Measurements from ENCODE around the gene ADAMTS2. TPM values are rescaled to one million over a fixed set of nuclear protein-coding genes. Genes with fewer than 3 reads are reported as not detected.

ADAMTS2 gene
- total and polyA plus RNA-seq, 2 of the 4 experiments (the other 2 are of a cell fraction): 19.0 to 58.8 TPM

DNA sequence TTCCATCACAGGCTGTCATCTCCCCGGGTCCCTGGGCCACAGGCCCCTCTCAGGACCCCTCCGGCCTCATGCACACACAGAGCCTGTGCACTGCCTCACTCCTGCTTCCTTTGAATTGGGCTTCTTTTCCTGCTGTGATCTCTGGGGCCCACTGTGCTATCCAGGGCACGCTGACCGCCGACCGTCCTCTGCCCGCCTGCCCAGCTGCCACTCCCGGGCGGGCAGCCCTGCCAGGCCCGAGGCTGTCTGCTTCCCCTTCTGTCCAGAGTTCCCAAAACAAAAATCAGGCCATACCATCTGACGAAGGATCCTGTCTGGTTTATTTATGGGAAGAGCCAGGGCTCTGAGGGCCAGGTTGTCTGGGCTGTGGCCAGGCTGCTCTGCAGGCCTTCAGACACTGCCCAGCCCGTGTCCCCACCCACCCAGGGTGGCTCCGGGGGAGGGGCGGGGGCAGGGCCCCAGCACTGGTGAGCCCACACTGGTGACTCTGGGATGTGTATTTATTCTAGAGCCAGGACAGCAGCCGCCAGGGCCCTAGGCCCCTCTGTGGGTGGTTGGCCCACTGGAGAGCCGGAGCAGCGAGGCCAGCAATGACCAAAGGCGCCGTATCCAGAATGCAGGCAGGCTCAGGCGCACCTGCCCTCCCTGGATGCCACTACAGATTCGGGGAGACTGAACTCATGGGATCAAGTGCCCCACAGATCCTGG is 57.0 kb downstream of the ADAMTS2 start:
- peaks cover 30 to 73% of the 10 kb centered on the region in 2 experiments for H3K79me1 ChIP-seq (ENCODE audit: low read depth in 1 of 2, low read length in 2 of 2)
- H3K4me1 ChIP-seq (ENCODE audit: control insufficient read depth, insufficient read depth, low read length): peaks cover 14% of the 10 kb centered on the region
- H3K14ac ChIP-seq (replicated peaks; ENCODE audit: low read depth, low read length): no peak overlapping the region
- WGBS, 2 experiments (ENCODE audit: extremely low coverage in 2 of 2, insufficient read length in 1 of 2): 88% methylated on average over 8 of the region's 21 CpGs; no CpG with 5 or more reads in 1 of the 2 experiments
- POLR2A ChIA-PET (ENCODE audit: unreplicated experiment): no interaction called here
- 0 out of 2 replicates have a peak overlapping the region, but pooled peaks have one; percentile 16 for H2AK5ac ChIP-seq (ENCODE audit: low read depth, low read length)
- in situ Hi-C loops (cut with MboI; ENCODE audit: low sequenced_read_pairs): no loop called here
- TF ChIP-seq RFX5 (IDR thresholded peaks at IDR 0.05; ENCODE audit: low read depth, low read length) (no peak), FOS (IDR thresholded peaks at IDR 0.05; ENCODE audit: low read depth, low read length) (no peak)
- TF ChIP-seq, protein P1, sequence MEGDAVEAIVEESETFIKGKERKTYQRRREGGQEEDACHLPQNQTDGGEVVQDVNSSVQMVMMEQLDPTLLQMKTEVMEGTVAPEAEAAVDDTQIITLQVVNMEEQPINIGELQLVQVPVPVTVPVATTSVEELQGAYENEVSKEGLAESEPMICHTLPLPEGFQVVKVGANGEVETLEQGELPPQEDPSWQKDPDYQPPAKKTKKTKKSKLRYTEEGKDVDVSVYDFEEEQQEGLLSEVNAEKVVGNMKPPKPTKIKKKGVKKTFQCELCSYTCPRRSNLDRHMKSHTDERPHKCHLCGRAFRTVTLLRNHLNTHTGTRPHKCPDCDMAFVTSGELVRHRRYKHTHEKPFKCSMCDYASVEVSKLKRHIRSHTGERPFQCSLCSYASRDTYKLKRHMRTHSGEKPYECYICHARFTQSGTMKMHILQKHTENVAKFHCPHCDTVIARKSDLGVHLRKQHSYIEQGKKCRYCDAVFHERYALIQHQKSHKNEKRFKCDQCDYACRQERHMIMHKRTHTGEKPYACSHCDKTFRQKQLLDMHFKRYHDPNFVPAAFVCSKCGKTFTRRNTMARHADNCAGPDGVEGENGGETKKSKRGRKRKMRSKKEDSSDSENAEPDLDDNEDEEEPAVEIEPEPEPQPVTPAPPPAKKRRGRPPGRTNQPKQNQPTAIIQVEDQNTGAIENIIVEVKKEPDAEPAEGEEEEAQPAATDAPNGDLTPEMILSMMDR (conservative IDR thresholded peaks at IDR 0.05; ENCODE audit: low read depth, low read length): no peak
- H3K18ac ChIP-seq (ENCODE audit: low read depth, low read length): no peak overlapping the region
- H3K9me1 ChIP-seq (ENCODE audit: insufficient read depth, low read length): peaks cover 15% of the 10 kb centered on the region
- 0 out of 2 replicates have a peak, but pooled peaks have one; percentile 9 for ATAC-seq (ENCODE audit: low read depth)
- no peak overlapping the region for H3K9ac ChIP-seq (ENCODE audit: low read depth, low read length)
- no peak overlapping the region for H3K56ac ChIP-seq (ENCODE audit: extremely low read depth, insufficient read depth, low read length)
- no peak overlapping the region for H2BK20ac ChIP-seq (ENCODE audit: low read depth, low read length)
- H3K4ac ChIP-seq (ENCODE audit: low read depth, low read length): no peak overlapping the region; the same call in 1 of the 2 replicates
- peaks cover 3% of the 10 kb centered on the region; the same call in 1 of the 2 replicates for H4K20me1 ChIP-seq (ENCODE audit: insufficient read depth, low read length)
- H2BK15ac ChIP-seq (ENCODE audit: low read depth, low read length): no peak overlapping the region
- H3K4me3 ChIP-seq (ENCODE audit: insufficient read depth, low read depth, low read length): no peak overlapping the region
- no peak overlapping the region for H3K4me2 ChIP-seq (ENCODE audit: low read depth, low read length)
- H3K36me3 ChIP-seq (ENCODE audit: control insufficient read depth, insufficient read depth, low read length): peaks cover 2% of the 10 kb centered on the region; the same call in 1 of the 2 replicates
- CTCF ChIA-PET: no interaction called here
- H2BK5ac ChIP-seq (ENCODE audit: low read depth, low read length, poor library complexity, severe bottlenecking): no peak overlapping the region
- intact Hi-C loops (cut with micrococcal nuclease): no loop called here
- no peak overlapping the region for H2BK120ac ChIP-seq (ENCODE audit: low read depth, low read length)
- no peak for DNase-seq
- dilution Hi-C loops (cut with HindIII; ENCODE audit: low sequenced_read_pairs, unreplicated experiment): no loop called here
- H4K91ac ChIP-seq (ENCODE audit: insufficient read depth, low read depth, low read length): no peak overlapping the region
- H3K27me3 ChIP-seq (ENCODE audit: control insufficient read depth, insufficient read depth, low read length): no peaks in the 10 kb centered on the region
- H4K8ac ChIP-seq (ENCODE audit: low read depth in 2 of 2, low read length in 2 of 2): no peak overlapping the region
- H3K23ac ChIP-seq (ENCODE audit: low read depth, low read length): no peak overlapping the region
- no peaks in the 10 kb centered on the region for H3K9me3 ChIP-seq (ENCODE audit: control insufficient read depth, insufficient read depth, low read length)
- no TSS peak for BruUV-seq (replicated peaks)
- no peak overlapping the region for H2AFZ ChIP-seq (replicated peaks; ENCODE audit: low read length, poor library complexity)
- no peak overlapping the region for H2AK9ac ChIP-seq (replicated peaks; ENCODE audit: low read depth, low read length, poor library complexity)
- H4K5ac ChIP-seq (ENCODE audit: low read depth, low read length): no peak overlapping the region
- no peak overlapping the region for H3K27ac ChIP-seq (ENCODE audit: insufficient read depth, low read length)
